MCF 10A (cell line): ENCODE measurements around the gene CKAP5. TPM values are rescaled to one million over a fixed set of nuclear protein-coding genes. Genes with fewer than 3 reads are reported as not detected.

Experiments
- BruUV-seq: library from RNA; stranded (reverse); fragments of 400-500 nt; replicated peaks from 2 replicates; lab custom pipeline; 2021; lab: Mats Ljungman, UMichigan
- CTCF ChIA-PET: fragments of 300-600 bp; sonication (Branson Sonifier 250); formaldehyde crosslinking; extraction: SDS; loops from one replicate; lab custom pipeline; 2021; ENCODE audit warnings: antibody characterized with exemption, inconsistent platforms; lab: Yijun Ruan, JAX
- POLR2A ChIA-PET: fragments of 300-600, 350-650 bp; sonication (Branson Sonifier 250); formaldehyde crosslinking; extraction: SDS; loops from one replicate; lab custom pipeline; 2020; ENCODE audit warnings: antibody characterized with exemption, inconsistent platforms; lab: Yijun Ruan, JAX
- DNase-seq: peaks from one replicate; pipeline ENCODE4 v3.0.0-alpha.2; 2018; ENCODE audit not compliant: unreplicated experiment
- H3K27ac Mint-ChIP-seq: one replicate; pipeline ENCODE4 v1.8.0; 2022; ENCODE audit warnings: mild to moderate bottlenecking, low read depth, mixed read lengths; ENCODE audit not compliant: unreplicated experiment
- H3K27me3 Mint-ChIP-seq: one replicate; pipeline ENCODE4 v1.8.0; 2022; ENCODE audit warnings: mixed read lengths; ENCODE audit not compliant: insufficient read depth, unreplicated experiment
- H3K36me3 Mint-ChIP-seq: one replicate; pipeline ENCODE4 v1.8.0; 2022; ENCODE audit warnings: mild to moderate bottlenecking, moderate library complexity, mixed read lengths; ENCODE audit not compliant: insufficient read depth, unreplicated experiment
- H3K4me1 Mint-ChIP-seq: one replicate; pipeline ENCODE4 v1.8.0; 2022; ENCODE audit warnings: mixed read lengths; ENCODE audit not compliant: insufficient read depth, unreplicated experiment
- H3K4me3 Mint-ChIP-seq: one replicate; pipeline ENCODE4 v1.8.0; 2022; ENCODE audit warnings: mild to moderate bottlenecking, moderate library complexity, mixed read lengths; ENCODE audit not compliant: unreplicated experiment
- H3K9me3 Mint-ChIP-seq: one replicate; pipeline ENCODE4 v1.8.0; 2022; ENCODE audit warnings: mixed read lengths; ENCODE audit not compliant: unreplicated experiment
- CTCF ChIP-seq: fragments of 200-600 bp; IDR thresholded peaks from one replicate; pipeline ENCODE4 v1.8.0; 2022; ENCODE audit warnings: antibody characterized with exemption, mild to moderate bottlenecking; ENCODE audit not compliant: unreplicated experiment
- intact Hi-C: fragments of 100-400 bp; cut with micrococcal nuclease; formaldehyde crosslinking; loops from 2 replicates; pipeline ENCODE4 v1.14.1; 2022
- total RNA-seq: library from RNA; stranded (reverse); gene quantifications from 2 replicates; pipeline ENCODE4 v1.2.3, GENCODE V29; 2022

Gene CKAP5
- total RNA-seq, 1 experiment from 2014 or later, result 193 TPM

GRCh38 chr11:46761807-46762206, 84.3 kb downstream of the CKAP5 start:
- Mint-ChIP-seq H3K27me3 (no peaks in the 10 kb centered on the region), H3K4me3 (no peak overlapping the region), H3K36me3 (peaks cover 85% of the 10 kb centered on the region), H3K4me1 (no peaks in the 10 kb centered on the region), H3K9me3 (no peaks in the 10 kb centered on the region), H3K27ac (no peak overlapping the region)
- BruUV-seq, result no TSS peak
- POLR2A ChIA-PET, result interaction anchor here (0.7 kb wide), 1 partner anchor 51 kb away, joined by 4 read pairs; no protein-coding TSS in a partner anchor
- TF ChIP-seq CTCF, result no peak
- intact Hi-C loops, result no loop called here
- CTCF ChIA-PET, result interaction anchor here (0.7 to 0.8 kb wide), 2 partner anchors 26 to 1279 kb away, joined by 3 read pairs; no protein-coding TSS in a partner anchor
- no peak for DNase-seq

- ChIA-PET POLR2A (interaction anchor here (0.7 kb wide), 1 partner anchor 724 kb away, joined by 3 read pairs; no protein-coding TSS in a partner anchor), CTCF (no interaction called here)
- no peak for TF ChIP-seq CTCF
- intact Hi-C loops, result no loop called here
- peaks cover 87% of the 10 kb centered on the region for H3K36me3 Mint-ChIP-seq
- H3K9me3 Mint-ChIP-seq, result no peaks in the 10 kb centered on the region
- H3K27ac Mint-ChIP-seq, result peak overlapping the region; percentile 16
- no peak overlapping the region for H3K4me3 Mint-ChIP-seq
- no TSS peak for BruUV-seq
- DNase-seq, result no peak
- no peaks in the 10 kb centered on the region for H3K4me1 Mint-ChIP-seq
- H3K27me3 Mint-ChIP-seq, result no peaks in the 10 kb centered on the region
These were observed 85.5 kb downstream of the CKAP5 start for GRCh38 chr11:46760429-46761128.

GRCh38 chr11:46759196-46759595, 86.9 kb downstream of the CKAP5 start:
- intact Hi-C loops, result no loop called here
- Mint-ChIP-seq H3K27me3 (no peaks in the 10 kb centered on the region), H3K27ac (no peak overlapping the region), H3K36me3 (peaks cover 94% of the 10 kb centered on the region), H3K9me3 (no peaks in the 10 kb centered on the region), H3K4me3 (no peak overlapping the region), H3K4me1 (no peaks in the 10 kb centered on the region)
- TF ChIP-seq CTCF, result no peak
- ChIA-PET CTCF (no interaction called here), POLR2A (no interaction called here)
- BruUV-seq, result no TSS peak
- DNase-seq, result no peak

- ChIA-PET CTCF (interaction anchor here (0.5 kb wide), 1 partner anchor 200 kb away, joined by 3 read pairs; no protein-coding TSS in a partner anchor), POLR2A (no interaction called here)
- Mint-ChIP-seq H3K36me3 (peaks cover 90% of the 10 kb centered on the region), H3K27ac (no peak overlapping the region), H3K9me3 (no peaks in the 10 kb centered on the region), H3K27me3 (no peaks in the 10 kb centered on the region), H3K4me3 (no peak overlapping the region), H3K4me1 (no peaks in the 10 kb centered on the region)
- no TSS peak for BruUV-seq
- intact Hi-C loops, result no loop called here
- TF ChIP-seq CTCF, result no peak
- DNase-seq, result no peak
These were observed 90.1 kb downstream of the CKAP5 start for GRCh38 chr11:46755962-46756361.
